ENCODE data around the gene AQP12B. TPM values are rescaled to one million over a fixed set of nuclear protein-coding genes. Genes with fewer than 3 reads are reported as not detected.

AQP12B gene
- total and polyA plus RNA-seq, 3 donors from 2014 or later: not detected

- 90 to 93% methylated on average over 12 to 13 of the region's 13 CpGs for WGBS, 2 donors
- Histone ChIP-seq H3K4me3 (no peak overlapping the region), H3K27me3 (no peaks in the 10 kb centered on the region), H3K27ac (no peak overlapping the region), H3K36me3 (ENCODE audit: low read depth, missing control alignments) (no peaks in the 10 kb centered on the region), H3K9me3 (no peaks in the 10 kb centered on the region), H3K4me1 (no peaks in the 10 kb centered on the region)
- TF ChIP-seq CTCF (IDR thresholded peaks at IDR 0.05) (no peak), POLR2A (IDR thresholded peaks at IDR 0.05) (no peak)
- no peak for DNase-seq
- intact Hi-C loops (cut with DNase I; ENCODE audit: low total_unique reads): no loop called here
These were observed 32.3 kb downstream of the AQP12B start for GRCh38 chr2:240650254-240650965.

GRCh38 chr2:240649331-240649730, 33.4 kb downstream of the AQP12B start:
- WGBS, 2 donors: 64 to 77% methylated on average over 7 of the region's 7 CpGs
- no peak for DNase-seq
- intact Hi-C loops (cut with DNase I; ENCODE audit: low total_unique reads): no loop called here
- Histone ChIP-seq H3K36me3 (ENCODE audit: low read depth, missing control alignments) (no peaks in the 10 kb centered on the region), H3K4me1 (no peaks in the 10 kb centered on the region), H3K9me3 (no peaks in the 10 kb centered on the region), H3K27ac (no peak overlapping the region), H3K27me3 (no peaks in the 10 kb centered on the region), H3K4me3 (no peak overlapping the region)
- no peak for TF ChIP-seq CTCF (IDR thresholded peaks at IDR 0.05)
- TF ChIP-seq POLR2A (IDR thresholded peaks at IDR 0.05): no peak

- no peaks in the 10 kb centered on the region for H3K36me3 ChIP-seq (ENCODE audit: low read depth, missing control alignments)
- 67 to 71% methylated on average over 18 to 19 of the region's 19 CpGs for WGBS, 2 donors
- no peaks in the 10 kb centered on the region for H3K4me1 ChIP-seq
- intact Hi-C loops (cut with DNase I; ENCODE audit: low total_unique reads): no loop called here
- TF ChIP-seq POLR2A (IDR thresholded peaks at IDR 0.05) (no peak), CTCF (IDR thresholded peaks at IDR 0.05) (no peak)
- H3K9me3 ChIP-seq: no peaks in the 10 kb centered on the region
- no peak for DNase-seq
- H3K27ac ChIP-seq: no peak overlapping the region
- H3K27me3 ChIP-seq: no peaks in the 10 kb centered on the region
- H3K4me3 ChIP-seq: no peak overlapping the region
These were observed 33.9 kb downstream of the AQP12B start for GRCh38 chr2:240648650-240649275.

GRCh38 chr2:240648155-240648649, 34.5 kb downstream of the AQP12B start:
- intact Hi-C loops (cut with DNase I; ENCODE audit: low total_unique reads): no loop called here
- Histone ChIP-seq H3K27ac (no peak overlapping the region), H3K9me3 (no peaks in the 10 kb centered on the region), H3K4me3 (no peak overlapping the region), H3K36me3 (ENCODE audit: low read depth, missing control alignments) (no peaks in the 10 kb centered on the region), H3K4me1 (no peaks in the 10 kb centered on the region), H3K27me3 (no peaks in the 10 kb centered on the region)
- TF ChIP-seq POLR2A (IDR thresholded peaks at IDR 0.05) (no peak), CTCF (IDR thresholded peaks at IDR 0.05) (no peak)
- DNase-seq: no peak
- 86 to 87% methylated on average over 6 of the region's 6 CpGs for WGBS, 2 donors

Data from testis (tissue), 3 donors.